C4-2B (cell line): ENCODE results near the gene AFAP1L1.

Source experiments
- CTCF ChIP-seq: fragments of 450-650 bp; conservative IDR thresholded peaks from 2 replicates; pipeline ENCODE4 v1.5.1; 2017; ENCODE audit warnings: mild to moderate bottlenecking
- ZFX ChIP-seq: fragments of 450-650 bp; IDR thresholded peaks from 2 replicates; pipeline ENCODE4 v1.6.1; 2017

- no peak for TF ChIP-seq CTCF
- TF ChIP-seq ZFX = no peak
Observed at GRCh38 chr5:149372076-149372795, 100.6 kb downstream of the AFAP1L1 start.
